HUES48 (cell line): ENCODE data around the gene RGL1.
A peak's percentile ranks its signal among the peaks of the same experiment; 100 is the strongest.

Experiments
- H3K27ac ChIP-seq: one replicate; pipeline ENCODE4 v1.7.0; 2013; ENCODE audit warnings: low read depth, low read length, inconsistent platforms
- H3K27me3 ChIP-seq: 2 replicates; pipeline ENCODE4 v1.6.1; 2013; ENCODE audit warnings: mild to moderate bottlenecking, low read length; ENCODE audit not compliant: control insufficient read depth, insufficient read depth
- H3K36me3 ChIP-seq: 2 replicates; pipeline ENCODE4 v1.6.1; 2013; ENCODE audit warnings: low read length; ENCODE audit not compliant: control insufficient read depth, insufficient read depth
- H3K4me1 ChIP-seq: 2 replicates; pipeline ENCODE4 v1.6.1; 2013; ENCODE audit warnings: mild to moderate bottlenecking, low read length; ENCODE audit not compliant: control insufficient read depth, insufficient read depth
- H3K4me3 ChIP-seq: 2 replicates; pipeline ENCODE4 v1.5.1; 2013; ENCODE audit warnings: mild to moderate bottlenecking, low read depth, low read length
- H3K9ac ChIP-seq: 2 replicates; pipeline ENCODE4 v1.6.1; 2013; ENCODE audit warnings: mild to moderate bottlenecking, low read depth, low read length, moderate library complexity
- H3K9me3 ChIP-seq: 2 replicates; pipeline ENCODE4 v1.6.1; 2013; ENCODE audit warnings: low read length; ENCODE audit not compliant: control insufficient read depth, insufficient read depth

RGL1 gene

GRCh38 chr1:183808296-183809027, 3.5 kb downstream of the RGL1 start:
- no peak overlapping the region for H3K27ac ChIP-seq
- H3K9ac ChIP-seq, result no peak overlapping the region
- peaks cover 34% of the 10 kb centered on the region for H3K4me1 ChIP-seq

DNA sequence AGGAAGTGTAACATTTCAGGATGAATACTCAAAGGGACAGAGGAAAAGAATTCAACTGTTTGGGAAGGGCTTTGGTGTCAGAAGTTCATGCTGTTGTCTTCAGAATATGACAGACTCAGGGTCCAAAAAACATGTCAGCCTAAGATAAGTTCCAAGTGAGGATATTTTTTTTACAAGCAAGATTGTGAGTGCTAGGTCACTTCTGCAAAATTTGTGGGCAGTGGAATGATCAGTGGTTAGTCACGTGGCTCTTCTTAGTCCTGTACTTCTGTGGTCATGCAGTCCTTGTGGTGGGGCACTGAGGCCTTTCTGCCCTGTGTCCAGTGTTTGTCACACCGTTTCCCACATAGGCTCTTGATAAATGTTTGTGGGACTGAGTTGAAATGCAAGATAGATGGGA, 5.2 kb downstream of the RGL1 start:
- no peak overlapping the region for H3K4me3 ChIP-seq
- H3K36me3 ChIP-seq, result no peaks in the 10 kb centered on the region
- H3K9ac ChIP-seq, result no peak overlapping the region
- peaks cover 31% of the 10 kb centered on the region for H3K4me1 ChIP-seq
- peaks cover 19% of the 10 kb centered on the region for H3K27me3 ChIP-seq
- H3K27ac ChIP-seq, result no peak overlapping the region
- H3K9me3 ChIP-seq, result no peaks in the 10 kb centered on the region

More at GRCh38 chr1:183808296-183809027, 3.5 kb downstream of the RGL1 start:
- Histone ChIP-seq H3K36me3 (no peaks in the 10 kb centered on the region), H3K9me3 (no peaks in the 10 kb centered on the region), H3K4me3 (no peak overlapping the region), H3K27me3 (peaks cover 33% of the 10 kb centered on the region)

DNA sequence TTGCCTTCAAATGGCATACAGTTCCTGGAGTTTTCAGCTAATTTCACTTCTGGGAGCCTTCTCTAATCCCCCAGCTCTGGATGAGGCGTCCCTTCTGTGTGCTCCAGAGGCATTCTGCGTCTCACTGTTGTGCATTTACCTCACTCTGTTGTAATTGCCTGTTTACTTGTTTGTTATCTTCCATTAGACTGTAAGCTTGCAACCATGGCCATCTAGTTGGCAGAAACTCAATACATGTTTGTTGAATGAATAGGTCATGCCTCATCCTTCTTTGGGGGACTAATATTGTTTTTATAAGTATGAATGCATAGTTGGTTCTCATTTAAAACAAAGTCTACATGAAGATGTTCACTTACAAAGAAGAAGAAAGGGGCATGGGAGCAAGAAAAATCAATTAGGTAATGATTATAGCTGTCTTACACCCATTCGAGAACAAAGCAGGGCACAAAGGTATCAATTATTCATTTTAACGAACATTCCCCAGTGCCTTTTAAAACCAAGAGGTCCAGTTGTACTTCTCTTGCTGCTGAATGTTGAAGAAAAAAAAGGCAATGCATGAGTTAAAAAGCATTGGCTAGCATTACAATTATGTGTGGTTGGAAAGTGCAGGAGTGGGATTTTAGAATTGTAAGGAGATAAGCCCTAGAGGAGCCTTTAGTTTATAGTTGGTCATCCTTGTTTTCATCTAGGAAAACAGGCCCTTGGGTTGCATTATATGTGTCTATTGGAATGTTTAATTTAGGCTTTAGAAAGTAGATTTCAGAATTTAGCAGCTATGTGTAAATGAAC, 6.0 kb downstream of the RGL1 start:
- Histone ChIP-seq H3K9ac (no peak overlapping the region), H3K9me3 (no peaks in the 10 kb centered on the region), H3K4me3 (no peak overlapping the region), H3K4me1 (peaks cover 30% of the 10 kb centered on the region), H3K27me3 (peaks cover 11% of the 10 kb centered on the region), H3K36me3 (no peaks in the 10 kb centered on the region), H3K27ac (no peak overlapping the region)

DNA sequence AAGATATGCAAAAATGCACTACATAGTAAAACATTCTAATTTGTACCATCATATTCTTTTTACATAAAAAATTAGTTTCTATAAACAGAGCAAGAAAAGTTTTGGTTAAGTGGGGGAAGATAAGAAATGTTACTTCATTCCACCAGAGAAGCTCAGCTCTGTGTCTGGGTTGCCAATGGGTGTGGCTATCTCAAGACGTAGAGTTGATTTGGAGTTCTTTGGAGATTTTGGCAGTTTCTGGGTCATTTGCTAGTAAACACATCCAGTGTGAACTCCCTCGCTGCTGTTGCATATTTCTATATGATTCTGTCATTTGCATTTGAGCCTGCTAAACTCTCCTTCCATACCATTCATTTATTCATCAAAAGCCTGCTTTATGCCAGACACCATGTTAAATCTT, 7.2 kb downstream of the RGL1 start:
- H3K27ac ChIP-seq, result peak overlapping the region; percentile 85
- H3K9ac ChIP-seq, result no peak overlapping the region
- no peaks in the 10 kb centered on the region for H3K27me3 ChIP-seq
- H3K4me1 ChIP-seq, result peaks cover 19% of the 10 kb centered on the region
- no peaks in the 10 kb centered on the region for H3K9me3 ChIP-seq
- no peak overlapping the region for H3K4me3 ChIP-seq
- no peaks in the 10 kb centered on the region for H3K36me3 ChIP-seq

- Histone ChIP-seq H3K4me1 (peaks cover 15% of the 10 kb centered on the region; the same call in 1 of the 2 replicates), H3K9ac (no peak overlapping the region), H3K36me3 (no peaks in the 10 kb centered on the region), H3K9me3 (no peaks in the 10 kb centered on the region), H3K4me3 (no peak overlapping the region), H3K27ac (peak overlapping the region; percentile 85), H3K27me3 (no peaks in the 10 kb centered on the region)
Measured at GRCh38 chr1:183812686-183813569, 8.0 kb downstream of the RGL1 start.

- Histone ChIP-seq H3K4me3 (no peak overlapping the region), H3K9ac (no peak overlapping the region), H3K9me3 (no peaks in the 10 kb centered on the region), H3K36me3 (no peaks in the 10 kb centered on the region), H3K4me1 (peaks cover 15% of the 10 kb centered on the region; the same call in 1 of the 2 replicates), H3K27ac (no peak overlapping the region), H3K27me3 (no peaks in the 10 kb centered on the region)
Measured at GRCh38 chr1:183814121-183814681, 9.3 kb downstream of the RGL1 start.

- no peaks in the 10 kb centered on the region for H3K36me3 ChIP-seq
Measured at GRCh38 chr1:183816110-183816509, 11.2 kb downstream of the RGL1 start.

GRCh38 chr1:183817576-183818288, 12.8 kb downstream of the RGL1 start:
- Histone ChIP-seq H3K27me3 (no peaks in the 10 kb centered on the region), H3K4me3 (no peak overlapping the region), H3K27ac (no peak overlapping the region), H3K36me3 (no peaks in the 10 kb centered on the region), H3K9ac (no peak overlapping the region), H3K9me3 (no peaks in the 10 kb centered on the region), H3K4me1 (peaks cover 11% of the 10 kb centered on the region; the same call in 1 of the 2 replicates)

More at GRCh38 chr1:183816110-183816509, 11.2 kb downstream of the RGL1 start:
- Histone ChIP-seq H3K27me3 (no peaks in the 10 kb centered on the region), H3K4me3 (no peak overlapping the region), H3K9ac (no peak overlapping the region), H3K9me3 (no peaks in the 10 kb centered on the region), H3K27ac (no peak overlapping the region), H3K4me1 (peaks cover 15% of the 10 kb centered on the region; the same call in 1 of the 2 replicates)

- H3K9ac ChIP-seq, result no peak overlapping the region
- H3K36me3 ChIP-seq, result no peaks in the 10 kb centered on the region
- no peaks in the 10 kb centered on the region for H3K27me3 ChIP-seq
- no peaks in the 10 kb centered on the region for H3K9me3 ChIP-seq
- no peak overlapping the region for H3K4me3 ChIP-seq
- no peak overlapping the region for H3K27ac ChIP-seq
- H3K4me1 ChIP-seq, result no peaks in the 10 kb centered on the region
Measured at GRCh38 chr1:183819059-183819458, 14.1 kb downstream of the RGL1 start.

DNA sequence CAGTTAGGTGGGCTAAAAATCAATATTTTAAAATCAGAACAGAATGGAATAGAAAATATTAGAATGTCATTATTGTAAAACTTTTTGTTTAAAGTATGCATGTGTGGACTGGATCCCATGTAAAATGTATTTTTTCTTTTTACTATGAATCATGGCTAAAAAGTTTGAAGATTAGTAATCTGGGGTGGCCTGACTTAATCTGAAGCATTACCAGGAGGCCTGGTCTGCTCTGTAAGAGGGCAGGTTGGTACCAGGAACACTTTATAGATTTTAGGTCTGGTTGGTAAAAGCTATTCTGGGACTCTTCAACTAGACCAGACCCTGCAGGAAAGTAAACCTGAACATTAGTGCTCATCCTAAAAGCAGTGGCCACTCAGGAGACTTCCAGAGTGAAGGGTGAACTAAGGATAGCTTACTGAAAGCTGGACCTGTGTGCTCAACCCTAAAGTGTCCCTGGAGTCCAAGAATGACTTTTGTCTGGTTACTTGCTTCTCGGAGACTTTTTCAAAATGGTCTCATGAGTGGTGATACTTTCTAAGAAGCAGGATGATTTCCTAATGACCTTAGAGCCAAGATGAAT, 16.5 kb downstream of the RGL1 start:
- no peaks in the 10 kb centered on the region for H3K9me3 ChIP-seq
- H3K4me3 ChIP-seq, result no peak overlapping the region
- H3K27ac ChIP-seq, result no peak overlapping the region

More for the DNA sequence above, 16.5 kb downstream of the RGL1 start:
- Histone ChIP-seq H3K36me3 (no peaks in the 10 kb centered on the region), H3K9ac (no peak overlapping the region), H3K4me1 (no peaks in the 10 kb centered on the region), H3K27me3 (no peaks in the 10 kb centered on the region)
